DMS114 treated with DMSO at 0.1 percent for 48 hours (cell line): ENCODE data around the gene UBE2I.

ENCODE experiments used
- DNase-seq: peaks from one replicate; lab custom pipeline; 2025; ENCODE audit not compliant: unreplicated experiment; lab: John Stamatoyannopoulos, UW

Gene UBE2I

DNA sequence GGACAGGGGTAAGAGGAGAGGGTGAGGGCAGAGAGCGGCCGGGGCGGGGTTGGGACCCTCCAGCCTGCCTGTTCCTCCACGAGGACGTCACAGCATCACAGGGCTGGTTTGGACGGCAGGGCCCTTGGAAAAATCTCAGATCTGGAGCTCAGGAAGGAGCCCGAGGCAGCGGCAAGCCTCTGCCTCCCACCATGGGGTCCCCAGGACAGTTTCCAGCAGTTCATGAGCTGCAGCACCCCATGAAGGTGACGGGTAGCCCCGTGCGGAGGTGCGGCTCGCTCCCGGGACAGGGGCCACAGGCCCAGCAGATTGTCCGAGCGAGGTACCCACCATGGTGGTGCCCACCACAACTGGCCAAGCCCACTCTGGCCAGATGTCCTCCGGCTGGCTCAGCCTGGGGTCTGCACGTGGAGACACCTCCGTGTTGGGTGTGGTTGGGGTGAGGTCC lies 32.3 kb upstream of the UBE2I start:
- DNase-seq = no peak

GRCh38 chr16:1277617-1278282 lies 31.7 kb upstream of the UBE2I start:
- no peak for DNase-seq

DNA sequence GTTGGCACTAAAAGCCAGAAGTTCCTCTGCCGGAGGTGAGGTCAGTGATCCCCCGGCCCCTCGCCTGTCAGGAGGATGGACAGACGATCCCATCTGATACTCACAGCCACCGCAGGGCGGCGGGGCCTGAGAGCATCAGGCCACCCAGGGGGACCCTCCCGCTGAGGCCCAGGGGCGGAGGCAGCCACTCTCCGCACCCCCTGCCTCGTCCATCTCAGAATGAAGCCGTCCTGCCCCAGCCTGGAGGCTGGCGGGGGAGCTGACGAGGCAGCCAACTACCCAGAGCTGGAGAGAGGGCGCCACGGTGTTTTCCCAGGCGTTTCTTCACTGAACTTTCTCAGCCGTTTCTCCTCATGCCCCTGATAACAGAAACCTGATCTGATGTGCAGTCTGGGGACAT lies 31.0 kb upstream of the UBE2I start:
- no peak for DNase-seq

GRCh38 chr16:1279081-1279944 lies 30.1 kb upstream of the UBE2I start:
- no peak for DNase-seq

DNA sequence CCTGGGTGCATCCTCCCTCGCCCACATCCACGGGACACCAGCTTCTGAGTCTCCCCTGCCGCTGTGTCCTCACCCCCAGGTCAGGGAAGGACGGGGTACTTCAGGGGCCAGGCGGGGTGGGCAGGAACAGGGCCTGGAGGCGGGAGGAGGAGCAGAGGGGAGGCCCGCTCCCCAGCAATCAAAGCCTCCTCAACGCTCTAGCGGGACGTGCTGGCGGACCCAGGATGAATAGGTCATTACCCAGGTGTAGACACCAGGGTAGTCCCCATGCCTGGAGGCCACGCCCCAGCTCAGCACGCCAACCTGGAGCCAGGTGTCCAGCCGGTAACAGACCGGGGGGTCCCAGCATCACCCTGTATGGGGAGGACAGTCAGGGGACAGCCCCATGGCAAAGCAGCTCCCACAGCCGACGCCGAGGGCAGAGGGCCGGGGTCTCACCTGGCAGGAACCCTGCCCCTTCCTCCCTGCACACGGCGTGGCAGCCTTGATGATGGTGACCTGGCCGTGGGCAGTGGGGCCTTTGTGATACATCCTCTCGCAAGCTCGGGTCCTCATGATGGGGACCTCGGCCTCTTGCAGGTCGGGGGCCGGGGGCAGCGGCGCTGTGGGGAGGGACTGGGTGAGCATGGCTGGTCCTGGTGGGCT lies 29.4 kb upstream of the UBE2I start:
- no peak for DNase-seq

DNA sequence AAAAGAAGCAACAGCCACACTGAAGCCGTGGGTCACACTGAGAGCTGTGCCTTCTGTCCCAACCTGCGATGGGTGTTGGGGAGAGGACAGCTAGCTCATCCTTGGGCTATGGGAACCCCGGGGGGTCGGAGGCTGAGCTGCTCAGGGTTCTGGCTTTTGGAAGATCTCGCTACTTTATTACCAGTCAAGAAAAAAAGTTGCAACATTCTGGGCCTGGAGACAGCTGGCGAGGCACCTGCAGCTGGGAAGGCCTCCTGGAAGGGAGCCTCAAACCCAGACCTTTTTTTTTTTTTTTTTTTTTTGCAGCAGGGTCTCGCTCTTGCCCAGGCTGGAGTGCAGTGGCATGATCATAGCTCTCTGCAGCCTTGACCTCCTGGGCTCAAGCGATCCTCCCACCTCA lies 28.7 kb upstream of the UBE2I start:
- DNase-seq = no peak

DNA sequence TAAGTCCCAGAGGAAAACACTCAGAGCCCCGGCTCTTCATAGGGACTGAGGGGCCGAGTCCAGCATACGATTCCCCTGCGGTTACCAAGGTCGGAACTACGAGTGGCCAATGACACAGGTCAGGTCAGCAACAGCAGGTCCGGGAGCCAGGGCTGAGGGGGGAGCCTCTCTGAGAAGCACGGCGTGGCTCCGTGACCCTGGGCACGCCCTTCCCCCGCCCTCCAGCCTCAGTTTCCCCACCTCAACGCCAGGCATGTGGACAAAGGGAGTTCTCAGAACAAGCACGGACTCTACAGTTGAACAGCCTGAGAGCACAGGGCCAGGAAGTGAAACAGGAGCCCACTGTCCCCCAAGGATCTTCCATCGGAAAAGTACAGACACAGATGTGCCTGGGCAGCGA lies 27.9 kb upstream of the UBE2I start:
- DNase-seq = no peak

GRCh38 chr16:1282324-1282973 lies 27.0 kb upstream of the UBE2I start:
- no peak for DNase-seq

DNA sequence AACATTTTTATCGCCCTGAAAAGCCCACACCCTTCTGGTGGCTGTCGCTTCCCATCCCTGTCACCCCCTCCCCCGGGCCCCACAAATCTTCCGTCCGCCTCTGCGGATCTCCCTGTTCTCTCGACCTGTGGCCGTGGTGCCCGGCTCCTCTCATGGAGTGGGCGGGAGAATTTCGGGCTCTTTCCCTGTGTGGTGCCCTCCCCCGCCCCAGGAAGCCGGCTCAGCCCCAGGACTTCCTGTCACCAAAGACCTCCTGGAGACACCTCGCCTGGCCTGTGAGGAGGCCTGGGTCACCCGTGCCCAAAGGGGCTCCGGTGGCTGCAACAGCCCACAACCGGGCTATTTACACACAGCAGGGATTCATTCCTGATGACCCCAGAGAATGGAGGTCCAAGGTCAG lies 26.1 kb upstream of the UBE2I start:
- no peak for DNase-seq

- no peak for DNase-seq
Observed at GRCh38 chr16:1283996-1284616, 25.3 kb upstream of the UBE2I start.

- no peak for DNase-seq
Observed at GRCh38 chr16:1285669-1286512, 23.5 kb upstream of the UBE2I start.

- no peak for DNase-seq
Observed at GRCh38 chr16:1286513-1287094, 22.8 kb upstream of the UBE2I start.

GRCh38 chr16:1287982-1288670 lies 21.3 kb upstream of the UBE2I start:
- no peak for DNase-seq

DNA sequence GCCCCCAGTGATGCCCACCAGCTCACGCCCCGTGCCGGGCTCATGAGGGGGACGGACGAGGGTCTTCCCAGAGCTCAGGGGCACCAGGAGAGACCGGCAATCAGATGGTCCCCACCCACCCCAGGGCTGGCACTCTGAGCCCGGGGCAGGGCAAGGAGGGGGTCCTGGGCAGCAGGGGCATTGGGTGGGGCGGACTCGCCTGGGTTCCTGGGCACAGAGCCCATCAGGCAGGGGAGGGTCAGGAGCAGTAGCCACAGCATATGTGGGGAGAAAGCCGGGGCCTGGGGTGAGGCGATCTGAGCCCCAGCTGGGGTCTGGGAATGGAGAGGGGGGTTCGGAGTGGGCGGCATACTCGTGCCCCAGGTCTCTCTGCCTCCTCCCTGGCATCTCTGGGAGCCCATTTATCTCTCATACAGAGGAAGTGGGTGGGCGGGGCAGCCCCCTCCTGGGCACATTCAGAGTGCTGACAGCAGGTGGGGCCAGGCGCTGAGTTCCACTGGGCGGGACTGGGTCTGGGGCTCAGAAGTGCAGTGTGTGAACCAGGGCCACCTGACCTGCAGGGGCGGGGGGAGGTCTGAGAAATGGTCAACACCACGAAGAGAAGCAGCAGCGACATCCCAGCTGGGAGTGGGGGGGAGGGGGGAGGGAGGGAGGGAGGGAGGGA lies 20.5 kb upstream of the UBE2I start:
- no peak for DNase-seq

DNA sequence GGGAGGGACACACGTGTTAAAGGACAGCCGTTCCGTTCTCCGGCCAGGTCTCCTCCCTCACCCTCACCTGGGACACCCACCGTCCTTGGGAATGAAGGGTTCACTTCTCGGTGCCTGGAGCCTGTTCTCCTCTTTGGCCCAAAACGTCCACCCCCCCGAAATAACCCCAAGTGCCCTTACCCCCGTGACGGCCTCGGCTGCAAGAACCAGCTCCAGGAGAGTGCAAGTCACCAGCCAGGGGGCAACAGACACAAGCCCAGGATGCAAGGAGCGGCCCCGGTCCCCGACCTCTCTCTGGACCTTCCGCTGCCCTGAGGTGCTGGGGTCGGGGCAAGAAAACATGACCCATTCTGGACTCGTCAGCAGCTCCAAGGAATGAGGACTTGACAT lies 20.0 kb upstream of the UBE2I start:
- no peak for DNase-seq

DNA sequence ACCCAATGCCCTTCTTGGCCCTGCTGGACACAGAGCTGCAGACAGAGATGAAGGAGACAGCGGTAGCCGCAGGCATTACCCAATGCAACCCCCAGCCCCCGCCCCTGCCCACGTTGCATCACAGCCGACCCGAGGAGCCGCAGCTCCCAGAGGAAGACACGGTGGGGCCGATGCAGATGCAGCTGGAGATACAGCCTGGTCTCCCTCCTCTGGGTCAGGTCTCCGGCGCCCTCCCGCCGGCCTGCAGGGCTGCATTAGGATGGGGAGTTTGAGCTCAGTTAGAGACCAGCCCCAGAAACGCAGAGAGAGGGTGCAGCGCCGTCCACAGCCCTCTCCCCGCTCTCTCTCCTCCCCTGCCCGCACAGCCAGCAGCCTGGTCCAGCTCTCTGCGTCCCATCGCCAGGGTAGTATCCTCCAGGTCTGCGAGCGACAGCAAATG lies 19.4 kb upstream of the UBE2I start:
- DNase-seq = no peak

- no peak for DNase-seq
Observed at GRCh38 chr16:1290860-1291575, 18.4 kb upstream of the UBE2I start.

DNA sequence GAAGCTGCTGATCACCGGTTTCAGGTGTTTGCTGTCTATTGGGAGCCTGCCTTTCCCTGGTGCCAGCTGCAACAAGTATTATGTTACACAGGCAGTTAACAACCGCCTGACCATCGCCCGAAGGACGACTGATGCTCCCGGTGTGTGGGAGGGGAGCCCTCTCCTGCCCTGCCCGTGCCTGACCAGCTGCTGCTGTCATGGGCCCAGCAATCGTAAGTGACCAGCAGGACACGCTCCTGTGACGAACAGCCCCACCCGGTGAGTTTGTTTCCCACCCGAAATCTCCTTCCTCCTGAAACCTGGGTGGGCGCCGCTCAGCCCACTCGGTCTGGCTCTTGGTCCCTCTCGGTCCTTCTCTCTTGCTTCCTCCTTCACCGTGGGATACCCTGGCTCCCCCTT lies 17.9 kb upstream of the UBE2I start:
- DNase-seq = no peak
